NCI-H146 treated with DMSO at 0.1 percent for 48 hours (cell line): ENCODE measurements around the gene SPRED3.

ENCODE experiments used
- DNase-seq: peaks from one replicate; lab custom pipeline; 2025; ENCODE audit not compliant: unreplicated experiment; lab: John Stamatoyannopoulos, UW

The SPRED3 gene

DNA sequence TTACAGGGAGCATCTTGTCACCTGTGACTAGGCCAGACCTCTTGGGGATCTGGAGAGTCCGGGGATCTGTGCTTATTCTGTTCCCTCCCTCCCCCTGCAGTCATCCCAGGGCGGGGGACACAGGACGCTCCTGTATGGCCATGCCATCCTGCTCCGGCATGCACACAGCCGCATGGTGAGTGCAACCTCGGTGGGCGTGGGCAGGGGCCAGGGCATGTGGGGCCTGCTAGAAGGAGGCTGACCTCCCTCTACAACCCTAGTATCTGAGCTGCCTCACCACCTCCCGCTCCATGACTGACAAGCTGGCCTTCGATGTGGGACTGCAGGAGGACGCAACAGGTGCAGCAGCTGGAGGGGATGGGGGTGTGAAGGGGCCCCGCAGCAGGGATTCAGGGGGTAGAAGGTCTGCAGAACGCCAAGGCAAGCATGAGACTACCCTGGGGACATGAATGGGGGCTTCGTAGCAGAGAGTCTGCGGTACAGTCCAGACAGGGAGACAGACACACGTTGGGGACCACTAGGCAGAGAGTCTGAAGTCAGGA, 55.0 kb downstream of the SPRED3 start:
- DNase-seq: no peak

DNA sequence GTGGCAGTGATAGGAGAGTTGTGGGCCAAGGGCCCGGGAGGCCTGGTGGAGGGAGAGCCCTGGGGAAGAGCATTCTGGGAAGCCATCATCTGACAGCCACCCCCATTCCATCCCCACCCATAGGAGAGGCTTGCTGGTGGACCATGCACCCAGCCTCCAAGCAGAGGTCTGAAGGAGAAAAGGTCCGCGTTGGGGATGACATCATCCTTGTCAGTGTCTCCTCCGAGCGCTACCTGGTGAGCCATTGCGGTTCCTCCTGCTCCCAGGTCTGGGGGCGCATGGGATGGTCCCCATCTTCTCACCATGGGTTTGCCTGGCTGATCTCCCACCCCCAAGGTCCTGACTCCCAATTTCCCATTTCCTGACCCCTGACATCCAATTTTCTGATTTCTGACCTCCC, 55.5 kb downstream of the SPRED3 start:
- no peak for DNase-seq

DNA sequence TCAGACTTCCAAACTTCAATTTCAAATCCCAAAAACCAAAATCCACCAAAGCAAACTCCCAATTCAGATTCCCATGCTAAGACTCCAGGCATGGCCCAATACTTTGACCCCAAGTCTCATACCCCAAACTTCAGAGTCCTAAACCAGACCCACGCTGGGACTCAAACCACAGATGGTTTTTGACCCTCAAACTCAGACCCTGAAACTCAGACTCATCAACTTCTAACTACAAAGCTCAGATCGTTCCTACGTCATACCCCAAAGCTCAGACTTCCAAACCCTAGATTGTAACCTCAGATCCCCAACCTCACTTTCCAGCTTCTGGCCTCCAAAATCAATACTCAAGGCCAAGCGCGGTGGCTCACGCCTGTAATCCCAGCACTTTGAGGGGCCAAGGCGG, 56.9 kb downstream of the SPRED3 start:
- DNase-seq: no peak

DNA sequence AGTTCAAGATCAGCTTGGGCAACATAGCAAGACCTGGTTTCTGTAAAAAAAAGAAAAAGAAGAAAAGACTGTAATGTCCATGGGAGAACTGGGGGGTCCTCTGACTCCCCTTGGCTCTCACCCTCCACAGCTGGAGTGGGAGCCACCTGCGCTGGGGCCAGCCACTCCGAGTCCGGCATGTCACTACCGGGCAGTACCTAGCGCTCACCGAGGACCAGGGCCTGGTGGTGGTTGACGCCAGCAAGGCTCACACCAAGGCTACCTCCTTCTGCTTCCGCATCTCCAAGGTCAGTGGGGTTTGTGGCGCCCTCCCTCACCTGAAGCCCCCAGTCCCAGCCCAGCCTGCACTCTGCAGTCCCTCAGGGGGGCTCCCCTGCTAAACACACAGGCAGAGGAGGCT, 59.7 kb downstream of the SPRED3 start:
- DNase-seq: no peak
